ENCODE data around the gene FHAD1. TPM values are rescaled to one million over a fixed set of nuclear protein-coding genes. Genes with fewer than 3 reads are reported as not detected.

FHAD1 gene
- total RNA-seq, 1 donor from 2014 or later, result not detected

- Mint-ChIP-seq H3K4me1 (ENCODE audit: low read depth) (peaks cover 25% of the 10 kb centered on the region), H3K27ac (no peak overlapping the region), H3K36me3 (ENCODE audit: low read depth) (no peaks in the 10 kb centered on the region), H3K9me3 (no peaks in the 10 kb centered on the region), H3K4me3 (ENCODE audit: low read depth) (no peak overlapping the region), H3K27me3 (ENCODE audit: low read depth) (peaks cover 31% of the 10 kb centered on the region)
- intact Hi-C loops (cut with micrococcal nuclease), result no loop called here
- DNase-seq (ENCODE audit: low spot score), result no peak
Measured at GRCh38 chr1:15336866-15337265, 89.8 kb downstream of the FHAD1 start.

- Mint-ChIP-seq H3K27me3 (ENCODE audit: low read depth) (peaks cover 26% of the 10 kb centered on the region), H3K9me3 (no peaks in the 10 kb centered on the region), H3K27ac (no peak overlapping the region), H3K4me1 (ENCODE audit: low read depth) (peaks cover 29% of the 10 kb centered on the region), H3K36me3 (ENCODE audit: low read depth) (no peaks in the 10 kb centered on the region), H3K4me3 (ENCODE audit: low read depth) (no peak overlapping the region)
- no peak for DNase-seq (ENCODE audit: low spot score)
- intact Hi-C loops (cut with micrococcal nuclease), result no loop called here
Measured at GRCh38 chr1:15337656-15338402, 90.8 kb downstream of the FHAD1 start.

- Mint-ChIP-seq H3K4me1 (ENCODE audit: low read depth) (peaks cover 46% of the 10 kb centered on the region), H3K4me3 (ENCODE audit: low read depth) (no peak overlapping the region), H3K27me3 (ENCODE audit: low read depth) (peaks cover 22% of the 10 kb centered on the region), H3K27ac (no peak overlapping the region), H3K36me3 (ENCODE audit: low read depth) (no peaks in the 10 kb centered on the region), H3K9me3 (no peaks in the 10 kb centered on the region)
- DNase-seq (ENCODE audit: low spot score), result no peak
- intact Hi-C loops (cut with micrococcal nuclease), result no loop called here
Measured at GRCh38 chr1:15339570-15339969, 92.5 kb downstream of the FHAD1 start.

- Mint-ChIP-seq H3K4me1 (ENCODE audit: low read depth) (peaks cover 62% of the 10 kb centered on the region), H3K4me3 (ENCODE audit: low read depth) (no peak overlapping the region), H3K36me3 (ENCODE audit: low read depth) (no peaks in the 10 kb centered on the region), H3K9me3 (no peaks in the 10 kb centered on the region), H3K27me3 (ENCODE audit: low read depth) (peaks cover 15% of the 10 kb centered on the region), H3K27ac (no peak overlapping the region)
- intact Hi-C loops (cut with micrococcal nuclease), result no loop called here
- no peak for DNase-seq (ENCODE audit: low spot score)
Measured at GRCh38 chr1:15341228-15341627, 94.2 kb downstream of the FHAD1 start.

GRCh38 chr1:15341634-15342407 is 94.8 kb downstream of the FHAD1 start:
- H3K4me3 Mint-ChIP-seq (ENCODE audit: low read depth), result no peak overlapping the region
- intact Hi-C loops (cut with micrococcal nuclease), result no loop called here

GRCh38 chr1:15342408-15342967 is 95.5 kb downstream of the FHAD1 start:
- Mint-ChIP-seq H3K36me3 (ENCODE audit: low read depth) (no peaks in the 10 kb centered on the region), H3K9me3 (no peaks in the 10 kb centered on the region), H3K27ac (peak overlapping the region; percentile 7), H3K4me1 (ENCODE audit: low read depth) (peaks cover 73% of the 10 kb centered on the region), H3K4me3 (ENCODE audit: low read depth) (no peak overlapping the region), H3K27me3 (ENCODE audit: low read depth) (peaks cover 7% of the 10 kb centered on the region)
- intact Hi-C loops (cut with micrococcal nuclease), result no loop called here
- no peak for DNase-seq (ENCODE audit: low spot score)

More at GRCh38 chr1:15341634-15342407, 94.8 kb downstream of the FHAD1 start:
- no peaks in the 10 kb centered on the region for H3K36me3 Mint-ChIP-seq (ENCODE audit: low read depth)
- peak overlapping the region; percentile 26 for H3K27ac Mint-ChIP-seq
- H3K9me3 Mint-ChIP-seq, result no peaks in the 10 kb centered on the region
- peaks cover 9% of the 10 kb centered on the region for H3K27me3 Mint-ChIP-seq (ENCODE audit: low read depth)
- H3K4me1 Mint-ChIP-seq (ENCODE audit: low read depth), result peaks cover 68% of the 10 kb centered on the region
- DNase-seq (ENCODE audit: low spot score), result no peak

- Mint-ChIP-seq H3K27me3 (ENCODE audit: low read depth) (peaks cover 4% of the 10 kb centered on the region), H3K27ac (peak overlapping the region; percentile 43), H3K9me3 (no peaks in the 10 kb centered on the region), H3K4me1 (ENCODE audit: low read depth) (peaks cover 74% of the 10 kb centered on the region), H3K36me3 (ENCODE audit: low read depth) (no peaks in the 10 kb centered on the region), H3K4me3 (ENCODE audit: low read depth) (peak overlapping the region; percentile 43)
- DNase-seq (ENCODE audit: low spot score), result no peak
- intact Hi-C loops (cut with micrococcal nuclease), result no loop called here
Measured at GRCh38 chr1:15343099-15343498, 96.1 kb downstream of the FHAD1 start.

- no peaks in the 10 kb centered on the region for H3K36me3 Mint-ChIP-seq (ENCODE audit: low read depth)
- intact Hi-C loops (cut with micrococcal nuclease), result no loop called here
- peaks cover 74% of the 10 kb centered on the region for H3K4me1 Mint-ChIP-seq (ENCODE audit: low read depth)
- H3K4me3 Mint-ChIP-seq (ENCODE audit: low read depth), result peak overlapping the region; percentile 43
- peak overlapping the region; percentile 47 for H3K27ac Mint-ChIP-seq
- H3K9me3 Mint-ChIP-seq, result no peaks in the 10 kb centered on the region
- H3K27me3 Mint-ChIP-seq (ENCODE audit: low read depth), result peaks cover 2% of the 10 kb centered on the region
- DNase-seq (ENCODE audit: low spot score), result no peak
Measured at GRCh38 chr1:15343729-15344128, 96.7 kb downstream of the FHAD1 start.

GRCh38 chr1:15344380-15344779 is 97.4 kb downstream of the FHAD1 start:
- no peaks in the 10 kb centered on the region for H3K36me3 Mint-ChIP-seq (ENCODE audit: low read depth)
- intact Hi-C loops (cut with micrococcal nuclease), result no loop called here
- peaks cover 2% of the 10 kb centered on the region for H3K27me3 Mint-ChIP-seq (ENCODE audit: low read depth)
- no peak overlapping the region for H3K4me3 Mint-ChIP-seq (ENCODE audit: low read depth)
- H3K9me3 Mint-ChIP-seq, result no peaks in the 10 kb centered on the region
- peaks cover 76% of the 10 kb centered on the region for H3K4me1 Mint-ChIP-seq (ENCODE audit: low read depth)
- no peak overlapping the region for H3K27ac Mint-ChIP-seq
- DNase-seq (ENCODE audit: low spot score), result no peak

- intact Hi-C loops (cut with micrococcal nuclease), result no loop called here
- Mint-ChIP-seq H3K36me3 (ENCODE audit: low read depth) (no peaks in the 10 kb centered on the region), H3K27ac (peak overlapping the region; percentile 13), H3K4me1 (ENCODE audit: low read depth) (peaks cover 78% of the 10 kb centered on the region), H3K9me3 (no peaks in the 10 kb centered on the region), H3K27me3 (ENCODE audit: low read depth) (peaks cover 2% of the 10 kb centered on the region), H3K4me3 (ENCODE audit: low read depth) (peak overlapping the region; percentile 24)
- DNase-seq (ENCODE audit: low spot score), result no peak
Measured at GRCh38 chr1:15344800-15345704, 98.0 kb downstream of the FHAD1 start.

GRCh38 chr1:15345705-15346345 is 98.8 kb downstream of the FHAD1 start:
- Mint-ChIP-seq H3K4me1 (ENCODE audit: low read depth) (peaks cover 75% of the 10 kb centered on the region), H3K27me3 (ENCODE audit: low read depth) (peaks cover 2% of the 10 kb centered on the region), H3K9me3 (no peaks in the 10 kb centered on the region), H3K36me3 (ENCODE audit: low read depth) (no peaks in the 10 kb centered on the region), H3K27ac (peak overlapping the region; percentile 74), H3K4me3 (ENCODE audit: low read depth) (peak overlapping the region; percentile 28)
- DNase-seq (ENCODE audit: low spot score), result peak; percentile 65
- intact Hi-C loops (cut with micrococcal nuclease), result loop anchor here (1.0 to 2.0 kb wide), 3 partner anchors 8 to 71 kb away; no protein-coding TSS in a partner anchor
